Activated CD4-positive, alpha-beta T cell treated with anti-CD3 and anti-CD28 coated beads for 24 hours (primary cell): Measurements from ENCODE around the gene ALPP.
"Not testable (repeated sequence)": the region's sequence is repeated elsewhere in the genome, so short reads cannot be mapped to it uniquely, and the experiment has no call there.

Source experiments
- DNase-seq, 2 donors: peaks; one replicate each; pipeline ENCODE4 v3.0.0-alpha.2; 2020; ENCODE audit warnings: low read depth in 2 of 2

The ALPP gene

GRCh38 chr2:232341061-232341738 is 37.4 kb upstream of the ALPP start:
- no peak for DNase-seq

GRCh38 chr2:232341739-232342126 is 36.8 kb upstream of the ALPP start:
- DNase-seq = no peak

- DNase-seq = no peak
These were observed 35.7 kb upstream of the ALPP start for GRCh38 chr2:232342635-232343565.

GRCh38 chr2:232343821-232344220 is 34.7 kb upstream of the ALPP start:
- DNase-seq = no peak

GRCh38 chr2:232345251-232345650 is 33.3 kb upstream of the ALPP start:
- no peak for DNase-seq

GRCh38 chr2:232347369-232347768 is 31.2 kb upstream of the ALPP start:
- no peak for DNase-seq

GRCh38 chr2:232348936-232349335 is 29.6 kb upstream of the ALPP start:
- DNase-seq = no peak

- DNase-seq = no peak
These were observed 29.0 kb upstream of the ALPP start for GRCh38 chr2:232349546-232349945.

GRCh38 chr2:232349946-232350635 is 28.5 kb upstream of the ALPP start:
- DNase-seq = no peak

GRCh38 chr2:232350804-232351685 is 27.5 kb upstream of the ALPP start:
- no peak for DNase-seq

GRCh38 chr2:232351686-232352510 is 26.7 kb upstream of the ALPP start:
- no peak for DNase-seq

- no peak for DNase-seq
These were observed 25.9 kb upstream of the ALPP start for GRCh38 chr2:232352511-232353091.

GRCh38 chr2:232353096-232353495 is 25.5 kb upstream of the ALPP start:
- no peak for DNase-seq

GRCh38 chr2:232353660-232354059 is 24.9 kb upstream of the ALPP start:
- no peak for DNase-seq

- no peak for DNase-seq
These were observed 24.5 kb upstream of the ALPP start for GRCh38 chr2:232354069-232354468.

- no peak for DNase-seq
These were observed 16.9 kb upstream of the ALPP start for GRCh38 chr2:232361646-232362045.

GRCh38 chr2:232362174-232362900 is 16.2 kb upstream of the ALPP start:
- DNase-seq = no peak

GRCh38 chr2:232363064-232363783 is 15.3 kb upstream of the ALPP start:
- DNase-seq = not testable (repeated sequence)
